CD14-positive monocyte (primary cell): ENCODE results near the gene HSPH1. TPM values are rescaled to one million over a fixed set of nuclear protein-coding genes. Genes with fewer than 3 reads are reported as not detected.
A peak's percentile ranks its signal among the peaks of the same experiment; 100 is the strongest.

ENCODE experiments used
- DNase-seq, 3 donors: peaks; one replicate each; pipeline ENCODE4 v3.0.0-alpha.2; 2011 to 2022
- H2AFZ ChIP-seq: 2 replicates; pipeline ENCODE4 v1.6.0; 2012; ENCODE audit warnings: mild to moderate bottlenecking, low read depth, low read length, inconsistent platforms; ENCODE audit not compliant: insufficient read depth, poor library complexity, severe bottlenecking
- H3K27ac ChIP-seq, 2 donors: 1 replicate in 1 of 2; 2 replicates in 1 of 2; pipeline ENCODE4 v1.5.1; 2012 to 2013; ENCODE audit warnings: low read length in 2 of 2, control low read depth in 1 of 2, inconsistent platforms in 1 of 2, low read depth in 1 of 2, mild to moderate bottlenecking in 1 of 2
- H3K27me3 ChIP-seq, 2 donors: one replicate each; pipeline versions ENCODE4 v1.6.0 to v1.6.1; 2011 to 2013; ENCODE audit warnings: low read length in 2 of 2; ENCODE audit not compliant: control insufficient read depth in 2 of 2, insufficient read depth in 2 of 2
- H3K36me3 ChIP-seq, 2 donors: replicated peaks in 1 of 2; 1 replicate in 1 of 2; 2 replicates in 1 of 2; pipeline versions ENCODE4 v1.5.1 to v1.6.1; 2012 to 2013; ENCODE audit warnings: low read length in 2 of 2, control low read depth in 1 of 2, inconsistent platforms in 1 of 2, mild to moderate bottlenecking in 1 of 2; ENCODE audit not compliant: insufficient read depth in 2 of 2, control insufficient read depth in 1 of 2
- H3K4me1 ChIP-seq, 2 donors: 1 replicate in 1 of 2; 2 replicates in 1 of 2; pipeline versions ENCODE4 v1.5.1 to v1.6.1; 2012 to 2013; ENCODE audit warnings: low read length in 2 of 2, control low read depth in 1 of 2, inconsistent platforms in 1 of 2, mild to moderate bottlenecking in 1 of 2, moderate library complexity in 1 of 2; ENCODE audit not compliant: insufficient read depth in 2 of 2, control insufficient read depth in 1 of 2
- H3K4me2 ChIP-seq: replicated peaks from 2 replicates; pipeline ENCODE3; 2012; ENCODE audit warnings: low read length, moderate library complexity, mild to moderate bottlenecking; ENCODE audit not compliant: poor library complexity, severe bottlenecking; ENCODE audit errors: extremely low read depth
- H3K4me3 ChIP-seq, 3 experiments: fragments of 200-600 bp in 1 of 3; sonication (generic) in 1 of 3; replicated peaks in 1 of 3; 1 replicate in 2 of 3; 2 replicates in 1 of 3; pipeline ENCODE4 v1.5.1; 2011 to 2013; ENCODE audit warnings: low read length in 3 of 3, mild to moderate bottlenecking in 3 of 3, control low read depth in 2 of 3, low read depth in 2 of 3, inconsistent platforms in 1 of 3, moderate library complexity in 1 of 3
- H3K79me2 ChIP-seq: 2 replicates; pipeline ENCODE4 v1.6.0; 2012; ENCODE audit warnings: mild to moderate bottlenecking, control low read depth, inconsistent platforms, low read length, moderate library complexity; ENCODE audit not compliant: insufficient read depth
- H3K9ac ChIP-seq: 2 replicates; pipeline ENCODE4 v1.6.0; 2017; ENCODE audit warnings: low read length, mild to moderate bottlenecking; ENCODE audit not compliant: insufficient read depth, poor library complexity, severe bottlenecking
- H3K9me3 ChIP-seq, 2 donors: replicated peaks in 1 of 2; 1 replicate in 1 of 2; 2 replicates in 1 of 2; pipeline versions ENCODE4 v1.5.1 to v1.6.1; 2012 to 2013; ENCODE audit warnings: low read length in 2 of 2, control low read depth in 1 of 2; ENCODE audit not compliant: control insufficient read depth in 1 of 2, insufficient read depth in 1 of 2
- H4K20me1 ChIP-seq: 2 replicates; pipeline ENCODE4 v1.6.0; 2012; ENCODE audit warnings: mild to moderate bottlenecking, low read length, control low read depth, moderate library complexity; ENCODE audit not compliant: insufficient read depth
- H3K27ac Mint-ChIP-seq, 7 donors: one replicate each; pipeline ENCODE4 v1.8.0; 2020; ENCODE audit warnings: mild to moderate bottlenecking in 7 of 7, mixed read lengths in 7 of 7, moderate library complexity in 6 of 7, inconsistent platforms in 2 of 7
- H3K27me3 Mint-ChIP-seq, 3 donors: one replicate each; pipeline ENCODE4 v1.8.0; 2021 to 2022; ENCODE audit warnings: low read depth in 3 of 3, mild to moderate bottlenecking in 3 of 3, mixed read lengths in 3 of 3, moderate library complexity in 3 of 3, inconsistent platforms in 1 of 3
- H3K36me3 Mint-ChIP-seq, 2 donors: one replicate each; pipeline ENCODE4 v1.8.0; 2020; ENCODE audit warnings: mixed read lengths in 2 of 2, inconsistent platforms in 1 of 2, mild to moderate bottlenecking in 1 of 2
- H3K4me1 Mint-ChIP-seq: one replicate; pipeline ENCODE4 v1.8.0; 2020; ENCODE audit warnings: mild to moderate bottlenecking, mixed read lengths
- H3K4me3 Mint-ChIP-seq, 2 donors: one replicate each; pipeline ENCODE4 v1.8.0; 2020; ENCODE audit warnings: mild to moderate bottlenecking in 2 of 2, mixed read lengths in 2 of 2, moderate library complexity in 1 of 2
- H3K9me3 Mint-ChIP-seq, 7 donors: one replicate each; pipeline ENCODE4 v1.8.0; 2020 to 2022; ENCODE audit warnings: mixed read lengths in 7 of 7, mild to moderate bottlenecking in 6 of 7, moderate library complexity in 6 of 7, inconsistent platforms in 2 of 7
- WGBS: methylation state at CpG from one replicate; pipeline ENCODE4 v1.1.5; 2013; ENCODE audit warnings: missing lambda C conversion rate; ENCODE audit not compliant: insufficient coverage; 5-methylcytosine and 5-hydroxymethylcytosine counted together
- intact Hi-C, 2 donors: fragments of 100-400 bp; cut with micrococcal nuclease; formaldehyde crosslinking; loops; one replicate each; pipeline versions ENCODE4 v1.15.0 to v1.15.1; 2023
- polyA plus RNA-seq, 3 donors: library from polyadenylated mRNA; depleted of rRNA in 1 of 3; unstranded in 2 of 3; stranded (reverse) in 1 of 3; fragments of 300-500 nt in 2 of 3; fragments of >200 nt in 1 of 3; fragmentation: Illumina TruSeq in 2 of 3; gene quantifications; 1 replicate in 2 of 3; 2 replicates in 1 of 3; pipeline ENCODE4 v1.2.3, GENCODE V29; 2012 to 2021
- TF ChIP-seq, protein P1 (sequence below): fragments of 200-600 bp; IDR thresholded peaks from one replicate; pipeline ENCODE4 v1.8.0; 2022; ENCODE audit warnings: antibody characterized with exemption, mild to moderate bottlenecking

Gene HSPH1
- polyA plus RNA-seq, 3 donors = 7.4 to 11.3 (median 9.1) TPM

DNA sequence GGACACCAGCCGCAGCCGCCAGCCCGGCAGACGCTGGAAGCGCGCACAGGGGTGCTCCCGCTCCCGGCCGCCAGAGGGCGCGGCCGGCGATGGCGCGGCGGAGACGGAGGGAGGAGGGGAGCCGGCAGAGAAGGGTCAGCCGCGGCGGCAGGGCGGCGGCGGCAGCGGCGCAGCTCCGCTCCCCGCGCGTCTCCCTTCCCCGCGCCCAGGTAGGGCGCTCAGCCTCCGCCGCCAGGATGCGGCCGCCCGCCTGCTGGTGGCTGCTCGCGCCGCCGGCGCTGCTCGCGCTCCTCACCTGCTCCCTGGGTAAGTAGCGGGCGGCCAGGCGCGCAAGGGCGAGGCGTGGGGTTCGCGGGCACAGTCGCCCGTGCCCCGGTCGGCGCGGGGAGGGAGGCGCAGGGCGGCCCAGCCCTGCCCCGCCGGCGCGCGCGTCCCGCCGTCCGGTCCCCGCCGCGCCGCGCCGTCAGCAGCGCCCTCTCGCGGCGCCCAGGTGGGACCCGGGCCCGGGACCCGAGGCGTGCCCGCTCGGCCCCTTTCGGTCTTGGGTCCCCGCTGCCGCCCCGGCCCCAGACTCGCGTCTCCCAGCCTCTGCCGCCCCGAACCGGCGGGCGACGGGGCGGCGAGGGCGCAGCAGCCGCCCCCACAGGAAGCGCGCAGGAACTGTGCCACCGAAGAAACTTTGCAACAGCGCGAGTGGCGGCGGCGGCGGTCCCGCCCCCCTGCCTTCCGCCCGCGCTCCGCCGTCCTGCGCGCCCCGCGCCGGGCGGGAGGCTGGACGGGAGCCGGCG lies 38.3 kb upstream of the HSPH1 start, which contains the start of gene B3GLCT:
Gene B3GLCT, plus strand, starts transcription at position 127 of the 788 bp plus-strand sequence. Its CDS starts 110 bp downstream, at position 237.
- H3K9ac ChIP-seq = peak within 1 kb of the TSS; percentile 76
- H3K4me3 Mint-ChIP-seq = peak within 1 kb of the TSS; percentile 82 to 88
- H3K4me3 ChIP-seq = peak within 1 kb of the TSS; percentile 43 to 80 (median 51)
- H3K36me3 Mint-ChIP-seq = no peaks in the 10 kb centered on the region
- peak within 1 kb of the TSS in 3 of 7 donors; percentile 29 to 70 (median 57) for H3K27ac Mint-ChIP-seq
- H4K20me1 ChIP-seq = no peaks in the 10 kb centered on the region
- no peaks in the 10 kb centered on the region for H3K36me3 ChIP-seq
- intact Hi-C loops = no loop called here
- H3K4me1 Mint-ChIP-seq = peaks cover 34% of the 10 kb centered on the region
- peaks cover 14 to 23% of the 10 kb centered on the region in 2 donors for H3K4me1 ChIP-seq
- under 1% methylated on average over 126 of the region's 126 CpGs for WGBS
- peak within 1 kb of the TSS; percentile 84 for H2AFZ ChIP-seq
- H3K4me2 ChIP-seq = peak within 1 kb of the TSS; percentile 89
- H3K9me3 Mint-ChIP-seq = no peaks in the 10 kb centered on the region
- H3K27me3 Mint-ChIP-seq = peaks cover 4 to 6% (median 5%) of the 10 kb centered on the region in 3 donors
- H3K27ac ChIP-seq = peak within 1 kb of the TSS; percentile 28 to 70
- no peaks in the 10 kb centered on the region for H3K9me3 ChIP-seq
- TF ChIP-seq, protein P1, sequence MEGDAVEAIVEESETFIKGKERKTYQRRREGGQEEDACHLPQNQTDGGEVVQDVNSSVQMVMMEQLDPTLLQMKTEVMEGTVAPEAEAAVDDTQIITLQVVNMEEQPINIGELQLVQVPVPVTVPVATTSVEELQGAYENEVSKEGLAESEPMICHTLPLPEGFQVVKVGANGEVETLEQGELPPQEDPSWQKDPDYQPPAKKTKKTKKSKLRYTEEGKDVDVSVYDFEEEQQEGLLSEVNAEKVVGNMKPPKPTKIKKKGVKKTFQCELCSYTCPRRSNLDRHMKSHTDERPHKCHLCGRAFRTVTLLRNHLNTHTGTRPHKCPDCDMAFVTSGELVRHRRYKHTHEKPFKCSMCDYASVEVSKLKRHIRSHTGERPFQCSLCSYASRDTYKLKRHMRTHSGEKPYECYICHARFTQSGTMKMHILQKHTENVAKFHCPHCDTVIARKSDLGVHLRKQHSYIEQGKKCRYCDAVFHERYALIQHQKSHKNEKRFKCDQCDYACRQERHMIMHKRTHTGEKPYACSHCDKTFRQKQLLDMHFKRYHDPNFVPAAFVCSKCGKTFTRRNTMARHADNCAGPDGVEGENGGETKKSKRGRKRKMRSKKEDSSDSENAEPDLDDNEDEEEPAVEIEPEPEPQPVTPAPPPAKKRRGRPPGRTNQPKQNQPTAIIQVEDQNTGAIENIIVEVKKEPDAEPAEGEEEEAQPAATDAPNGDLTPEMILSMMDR = peak; percentile 96
- no peaks in the 10 kb centered on the region for H3K79me2 ChIP-seq
- peak; percentile 70 to 74 (median 72) for DNase-seq
- H3K27me3 ChIP-seq = no peaks in the 10 kb centered on the region

DNA sequence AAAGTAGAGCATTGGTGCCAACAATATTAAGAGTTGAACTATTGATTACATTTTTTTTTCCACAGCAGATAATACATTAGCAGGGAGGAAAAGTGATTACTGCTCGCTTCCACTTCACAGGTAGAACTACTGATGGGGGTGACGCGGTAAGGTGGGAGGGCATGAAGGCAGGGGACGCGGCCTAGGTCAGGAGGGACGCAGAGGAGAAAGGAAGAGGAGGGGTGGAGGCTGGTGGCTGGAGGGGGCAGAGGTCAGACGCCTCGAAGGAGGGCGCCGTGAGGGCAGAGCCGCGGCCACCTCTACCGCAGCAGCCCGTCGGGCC lies 37.8 kb upstream of the HSPH1 start:
- H3K4me1 Mint-ChIP-seq = peaks cover 32% of the 10 kb centered on the region
- TF ChIP-seq, protein P1 = no peak
- Histone ChIP-seq H3K79me2 (no peaks in the 10 kb centered on the region), H3K9ac (peak overlapping the region; percentile 76), H3K4me1 (peaks cover 14 to 23% of the 10 kb centered on the region in 2 donors), H3K27me3 (no peaks in the 10 kb centered on the region), H4K20me1 (no peaks in the 10 kb centered on the region), H2AFZ (peak overlapping the region; percentile 84), H3K27ac (no peak overlapping the region), H3K4me3 (peak overlapping the region in 2 of 3 experiments; percentile 1 to 80), H3K9me3 (no peaks in the 10 kb centered on the region), H3K4me2 (peak overlapping the region; percentile 89), H3K36me3 (no peaks in the 10 kb centered on the region)
- DNase-seq = no peak
- intact Hi-C loops = no loop called here
- WGBS = 10% methylated on average over 14 of the region's 15 CpGs
- no peaks in the 10 kb centered on the region for H3K36me3 Mint-ChIP-seq
- peaks cover 4 to 6% (median 5%) of the 10 kb centered on the region in 3 donors for H3K27me3 Mint-ChIP-seq
- peak overlapping the region in 3 of 7 donors; percentile 29 to 70 (median 56) for H3K27ac Mint-ChIP-seq
- H3K9me3 Mint-ChIP-seq = no peaks in the 10 kb centered on the region
- H3K4me3 Mint-ChIP-seq = peak overlapping the region; percentile 77 to 88
